ENCODE measurements around the gene RAI14.

Gene RAI14

GRCh38 chr5:34694012-34694411 lies 37.9 kb downstream of the RAI14 start:
- TF ChIP-seq CTCF (IDR thresholded peaks at IDR 0.05; ENCODE audit: extremely low read depth, missing control alignments) = no peak
- no peak for DNase-seq (ENCODE audit: low spot score)

GRCh38 chr5:34694685-34695084 lies 38.6 kb downstream of the RAI14 start:
- no peak for TF ChIP-seq CTCF (IDR thresholded peaks at IDR 0.05; ENCODE audit: extremely low read depth, missing control alignments)
- DNase-seq (ENCODE audit: low spot score) = no peak

GRCh38 chr5:34695275-34696027 lies 39.3 kb downstream of the RAI14 start:
- no peak for DNase-seq (ENCODE audit: low spot score)
- no peak for TF ChIP-seq CTCF (IDR thresholded peaks at IDR 0.05; ENCODE audit: extremely low read depth, missing control alignments)

GRCh38 chr5:34697308-34698108 lies 41.4 kb downstream of the RAI14 start:
- TF ChIP-seq CTCF (IDR thresholded peaks at IDR 0.05; ENCODE audit: extremely low read depth, missing control alignments) = no peak
- DNase-seq (ENCODE audit: low spot score) = no peak

DNA sequence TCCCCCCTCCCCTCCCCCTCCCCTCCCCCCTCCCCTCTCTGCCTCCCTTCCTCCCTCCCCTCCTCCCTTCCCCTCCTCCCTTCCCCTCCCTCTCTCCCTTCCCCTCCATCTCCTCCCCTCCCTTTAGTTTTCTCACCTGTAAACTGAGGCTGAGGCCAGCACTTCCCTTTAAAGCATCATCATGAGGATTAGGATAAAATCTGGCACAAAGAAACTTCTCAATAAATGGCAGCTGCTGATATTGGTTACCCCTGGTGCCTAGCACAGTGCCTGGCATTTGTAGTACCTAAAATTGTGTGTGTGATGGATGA lies 41.9 kb downstream of the RAI14 start:
- no peak for TF ChIP-seq CTCF (IDR thresholded peaks at IDR 0.05; ENCODE audit: extremely low read depth, missing control alignments)

GRCh38 chr5:34698754-34699153 lies 42.6 kb downstream of the RAI14 start:
- TF ChIP-seq CTCF (IDR thresholded peaks at IDR 0.05; ENCODE audit: extremely low read depth, missing control alignments) = no peak
- no peak for DNase-seq (ENCODE audit: low spot score)

More for the DNA sequence above, 41.9 kb downstream of the RAI14 start:
- DNase-seq (ENCODE audit: low spot score) = no peak
